ENCODE data around the gene TBX2. TPM values are rescaled to one million over a fixed set of nuclear protein-coding genes. Genes with fewer than 3 reads are reported as not detected.

The TBX2 gene
- polyA plus RNA-seq, 1 donor (not counting 4 experiments of a cell fraction or from before 2014, with no cell fraction given) = not detected

DNA sequence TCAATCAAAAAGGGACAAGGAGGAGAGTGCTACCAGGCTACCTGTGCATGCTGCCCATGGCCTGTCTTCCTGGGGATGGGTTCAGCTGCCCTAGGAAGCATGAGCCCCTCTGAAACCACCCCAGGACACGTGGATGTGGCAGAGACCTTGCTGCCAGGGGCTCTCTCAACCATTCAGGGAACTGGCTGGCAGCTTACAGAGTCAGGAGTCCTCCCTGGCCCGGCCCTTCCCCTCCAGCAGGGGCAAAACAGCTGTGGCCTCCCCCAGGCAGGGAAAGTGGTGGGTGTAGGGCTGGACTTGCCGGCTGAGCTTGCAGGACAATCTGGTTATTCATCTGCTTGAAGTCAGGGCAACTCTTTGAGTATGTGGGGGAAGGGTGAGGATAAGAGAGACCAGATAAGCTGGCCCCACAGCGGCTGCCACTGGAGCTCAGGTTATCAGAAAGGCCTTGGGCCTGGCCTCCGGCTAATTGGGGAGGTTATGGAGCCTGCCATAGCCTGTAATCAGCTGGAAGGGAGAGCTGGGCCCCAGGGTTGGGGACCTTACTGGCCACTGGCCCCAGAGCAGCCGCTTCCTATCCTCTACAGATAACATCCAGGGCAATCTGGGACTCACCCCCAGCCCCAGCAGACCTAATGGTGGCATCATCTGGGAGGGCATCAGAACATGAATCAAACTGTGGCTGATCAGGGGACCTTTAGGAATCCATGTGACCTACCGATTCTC is 5.6 kb upstream of the TBX2 start:
- DNase-seq (ENCODE audit: low read depth, low spot score) (no peak), FAIRE-seq (no peak)
- H3K27ac ChIP-seq (ENCODE audit: control insufficient read depth, insufficient read depth, low read length) = no peak overlapping the region
- H3K4me1 ChIP-seq (ENCODE audit: control insufficient read depth, extremely low read depth, insufficient read depth, low read length) = no peaks in the 10 kb centered on the region
- no peak overlapping the region for H3K4me2 ChIP-seq (ENCODE audit: control insufficient read depth, extremely low read depth, insufficient read depth, low read depth, low read length)
- no peaks in the 10 kb centered on the region for H3K79me2 ChIP-seq (ENCODE audit: control insufficient read depth, insufficient read depth, low read length)
- dilution Hi-C loops (cut with MboI; ENCODE audit: extremely low pct_ligation_motif_present, low sequenced_read_pairs) = no loop called here
- H3K9ac ChIP-seq (ENCODE audit: control insufficient read depth, extremely low read depth, insufficient read depth, low read length) = no peak overlapping the region
- no peak overlapping the region for H3K4me3 ChIP-seq (ENCODE audit: control insufficient read depth in 2 of 3, extremely low read depth in 1 of 3, insufficient read depth in 2 of 3, low read depth in 1 of 3, low read length in 3 of 3)
- no peaks in the 10 kb centered on the region for H3K9me1 ChIP-seq (ENCODE audit: control insufficient read depth, extremely low read depth, insufficient read depth, low read length)
- no peaks in the 10 kb centered on the region for H3K9me3 ChIP-seq (ENCODE audit: control insufficient read depth, low read depth, low read length)
- TF ChIP-seq, protein P1, sequence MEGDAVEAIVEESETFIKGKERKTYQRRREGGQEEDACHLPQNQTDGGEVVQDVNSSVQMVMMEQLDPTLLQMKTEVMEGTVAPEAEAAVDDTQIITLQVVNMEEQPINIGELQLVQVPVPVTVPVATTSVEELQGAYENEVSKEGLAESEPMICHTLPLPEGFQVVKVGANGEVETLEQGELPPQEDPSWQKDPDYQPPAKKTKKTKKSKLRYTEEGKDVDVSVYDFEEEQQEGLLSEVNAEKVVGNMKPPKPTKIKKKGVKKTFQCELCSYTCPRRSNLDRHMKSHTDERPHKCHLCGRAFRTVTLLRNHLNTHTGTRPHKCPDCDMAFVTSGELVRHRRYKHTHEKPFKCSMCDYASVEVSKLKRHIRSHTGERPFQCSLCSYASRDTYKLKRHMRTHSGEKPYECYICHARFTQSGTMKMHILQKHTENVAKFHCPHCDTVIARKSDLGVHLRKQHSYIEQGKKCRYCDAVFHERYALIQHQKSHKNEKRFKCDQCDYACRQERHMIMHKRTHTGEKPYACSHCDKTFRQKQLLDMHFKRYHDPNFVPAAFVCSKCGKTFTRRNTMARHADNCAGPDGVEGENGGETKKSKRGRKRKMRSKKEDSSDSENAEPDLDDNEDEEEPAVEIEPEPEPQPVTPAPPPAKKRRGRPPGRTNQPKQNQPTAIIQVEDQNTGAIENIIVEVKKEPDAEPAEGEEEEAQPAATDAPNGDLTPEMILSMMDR (optimal IDR thresholded peaks at IDR 0.05 in 1 of 3, IDR thresholded peaks at IDR 0.05 in 1 of 3, conservative IDR thresholded peaks at IDR 0.05 in 1 of 3; ENCODE audit: extremely low read depth in 1 of 3, insufficient read depth in 2 of 3, low read length in 3 of 3) = no peak
- TF ChIP-seq EZH2 (IDR thresholded peaks at IDR 0.05; ENCODE audit: low read length) = no peak
- no peak overlapping the region for H2AFZ ChIP-seq (ENCODE audit: control insufficient read depth, low read length)
- no peaks in the 10 kb centered on the region for H4K20me1 ChIP-seq (ENCODE audit: control insufficient read depth, extremely low read depth, insufficient read depth, low read length)
- H3K36me3 ChIP-seq (ENCODE audit: control insufficient read depth in 2 of 2, extremely low read depth in 1 of 2, insufficient read depth in 2 of 2, low read length in 2 of 2) = no peaks in the 10 kb centered on the region
- peaks cover 61% of the 10 kb centered on the region for H3K27me3 ChIP-seq (ENCODE audit: control insufficient read depth, extremely low read depth, insufficient read depth, low read length)

DNA sequence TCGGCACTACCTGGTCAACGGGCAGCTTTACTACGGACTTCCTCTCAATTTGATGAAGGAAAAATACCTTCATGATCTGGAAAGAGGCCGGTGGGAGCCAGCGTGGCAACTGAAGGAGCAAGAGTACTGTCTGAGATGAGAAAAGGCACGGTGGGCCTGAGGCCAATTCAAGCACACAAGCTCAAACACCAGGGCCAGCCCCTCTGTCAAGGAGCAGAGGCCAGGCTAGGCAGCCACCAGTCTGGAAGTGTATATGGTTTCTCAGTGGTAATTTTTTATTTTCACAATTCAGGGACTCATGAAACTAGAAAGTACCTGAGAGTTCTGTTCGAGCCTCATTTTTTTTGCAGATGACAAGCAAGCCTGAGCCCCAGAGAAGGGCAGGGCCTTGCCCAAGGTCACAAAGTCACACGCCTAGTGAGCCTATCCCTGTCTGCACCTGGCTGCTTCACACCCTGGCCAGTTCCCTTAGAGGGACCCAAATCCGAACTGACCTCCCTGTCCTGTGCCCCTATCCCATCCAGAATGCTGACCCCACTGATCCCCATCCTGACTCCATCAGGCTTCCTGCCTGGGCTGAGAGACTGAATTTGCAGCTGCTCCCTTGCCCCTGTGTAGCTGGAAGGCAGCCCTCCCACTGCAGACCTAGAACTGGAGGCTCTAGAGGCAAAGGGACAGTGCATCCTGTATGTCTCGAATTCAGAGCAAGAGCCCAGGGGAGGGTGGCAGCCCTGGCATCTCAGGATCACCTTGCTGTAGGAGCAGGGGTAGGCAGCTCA is 4.8 kb upstream of the TBX2 start:
- Histone ChIP-seq H2AFZ (ENCODE audit: control insufficient read depth, low read length) (no peak overlapping the region), H3K36me3 (ENCODE audit: control insufficient read depth in 2 of 2, extremely low read depth in 1 of 2, insufficient read depth in 2 of 2, low read length in 2 of 2) (no peaks in the 10 kb centered on the region), H3K79me2 (ENCODE audit: control insufficient read depth, insufficient read depth, low read length) (no peaks in the 10 kb centered on the region), H3K9ac (ENCODE audit: control insufficient read depth, extremely low read depth, insufficient read depth, low read length) (no peak overlapping the region), H3K4me1 (ENCODE audit: control insufficient read depth, extremely low read depth, insufficient read depth, low read length) (no peaks in the 10 kb centered on the region), H3K4me2 (ENCODE audit: control insufficient read depth, extremely low read depth, insufficient read depth, low read depth, low read length) (no peak overlapping the region), H3K9me1 (ENCODE audit: control insufficient read depth, extremely low read depth, insufficient read depth, low read length) (no peaks in the 10 kb centered on the region), H3K27me3 (ENCODE audit: control insufficient read depth, extremely low read depth, insufficient read depth, low read length) (peaks cover 69% of the 10 kb centered on the region), H3K4me3 (ENCODE audit: control insufficient read depth in 2 of 3, extremely low read depth in 1 of 3, insufficient read depth in 2 of 3, low read depth in 1 of 3, low read length in 3 of 3) (no peak overlapping the region), H4K20me1 (ENCODE audit: control insufficient read depth, extremely low read depth, insufficient read depth, low read length) (no peaks in the 10 kb centered on the region), H3K27ac (ENCODE audit: control insufficient read depth, insufficient read depth, low read length) (no peak overlapping the region), H3K9me3 (ENCODE audit: control insufficient read depth, low read depth, low read length) (no peaks in the 10 kb centered on the region)
- dilution Hi-C loops (cut with MboI; ENCODE audit: extremely low pct_ligation_motif_present, low sequenced_read_pairs) = no loop called here
- FAIRE-seq (no peak), DNase-seq (ENCODE audit: low read depth, low spot score) (no peak)
- TF ChIP-seq, protein P1 (optimal IDR thresholded peaks at IDR 0.05 in 1 of 3, IDR thresholded peaks at IDR 0.05 in 1 of 3, conservative IDR thresholded peaks at IDR 0.05 in 1 of 3; ENCODE audit: extremely low read depth in 1 of 3, insufficient read depth in 2 of 3, low read length in 3 of 3) = no peak
- TF ChIP-seq EZH2 (IDR thresholded peaks at IDR 0.05; ENCODE audit: low read length) = no peak

Data from keratinocyte (primary cell).